HG03064 (cell line): ENCODE results near the gene COL4A2.

Experiments used
- ATAC-seq: cut with Tn5 transposase; IDR thresholded peaks from one replicate; pipeline ENCODE4 v1.9.1; 2021; ENCODE audit warnings: low read depth; ENCODE audit not compliant: unreplicated experiment

Gene COL4A2

GRCh38 chr13:110413016-110413675 lies 106.1 kb downstream of the COL4A2 start:
- no peak for ATAC-seq

- ATAC-seq, result no peak
These were observed 106.6 kb downstream of the COL4A2 start for GRCh38 chr13:110413676-110414040.

DNA sequence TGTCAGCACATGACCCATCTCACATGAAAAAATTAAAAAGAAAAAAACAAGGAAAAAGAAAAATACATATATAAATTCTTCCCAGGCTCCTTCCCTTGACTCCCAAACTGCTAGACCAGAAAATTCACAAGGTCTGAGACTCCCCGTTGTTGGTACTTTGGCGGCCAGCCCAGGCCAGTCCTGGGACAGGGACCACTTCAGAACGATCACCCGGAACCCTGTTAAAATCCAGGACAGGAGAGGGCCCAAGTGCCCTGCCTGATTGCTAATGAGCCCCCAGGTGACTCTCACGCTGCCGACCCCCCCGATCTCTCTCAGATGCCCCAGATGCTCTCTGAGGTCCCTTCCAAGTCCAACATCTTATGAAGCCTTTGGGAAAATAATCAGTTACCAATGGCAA lies 107.2 kb downstream of the COL4A2 start:
- no peak for ATAC-seq

- ATAC-seq, result no peak
These were observed 107.8 kb downstream of the COL4A2 start for GRCh38 chr13:110414931-110415330.

GRCh38 chr13:110415669-110416068 lies 108.6 kb downstream of the COL4A2 start:
- no peak for ATAC-seq

- ATAC-seq, result no peak
These were observed 109.3 kb downstream of the COL4A2 start for GRCh38 chr13:110416131-110417025.

DNA sequence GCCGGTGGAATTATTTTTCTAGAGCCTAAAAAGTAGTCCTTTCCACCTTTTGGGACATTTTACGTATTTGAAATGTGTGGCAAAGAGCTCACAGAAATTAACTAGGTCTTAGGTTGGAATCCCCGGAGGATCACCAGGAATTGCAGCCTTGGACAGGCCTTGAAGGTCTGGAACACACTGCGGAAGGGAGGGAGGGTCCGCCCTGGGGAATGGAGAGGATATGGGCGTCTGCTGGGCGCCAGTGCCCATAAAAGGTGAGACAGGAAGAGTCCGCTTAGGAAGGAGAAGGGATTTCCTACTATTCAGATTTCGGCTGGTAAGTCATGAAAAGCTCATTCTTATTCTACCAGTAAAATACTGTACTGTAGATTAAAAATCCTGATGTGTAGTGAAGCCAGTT lies 111.9 kb downstream of the COL4A2 start:
- ATAC-seq, result no peak

DNA sequence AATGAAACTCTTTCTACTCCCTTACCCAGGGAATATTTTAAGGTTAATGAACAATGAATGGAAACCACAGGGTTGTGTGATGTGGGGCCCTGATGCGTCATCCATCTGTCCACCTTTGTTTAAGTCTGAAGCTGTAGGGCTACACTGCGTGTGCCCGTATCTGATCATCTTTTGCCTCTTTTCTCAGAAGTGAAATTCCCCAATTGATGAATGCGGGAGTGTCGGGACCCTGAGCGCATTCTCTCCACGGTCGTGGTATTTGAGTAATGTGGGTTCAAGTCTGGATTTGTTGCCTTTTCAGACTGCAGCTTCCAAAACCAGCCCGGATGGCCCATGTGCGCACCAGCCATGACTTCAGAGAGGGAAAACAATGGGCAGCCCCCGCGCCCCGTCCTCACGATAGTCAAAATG lies 112.3 kb downstream of the COL4A2 start:
- no peak for ATAC-seq

DNA sequence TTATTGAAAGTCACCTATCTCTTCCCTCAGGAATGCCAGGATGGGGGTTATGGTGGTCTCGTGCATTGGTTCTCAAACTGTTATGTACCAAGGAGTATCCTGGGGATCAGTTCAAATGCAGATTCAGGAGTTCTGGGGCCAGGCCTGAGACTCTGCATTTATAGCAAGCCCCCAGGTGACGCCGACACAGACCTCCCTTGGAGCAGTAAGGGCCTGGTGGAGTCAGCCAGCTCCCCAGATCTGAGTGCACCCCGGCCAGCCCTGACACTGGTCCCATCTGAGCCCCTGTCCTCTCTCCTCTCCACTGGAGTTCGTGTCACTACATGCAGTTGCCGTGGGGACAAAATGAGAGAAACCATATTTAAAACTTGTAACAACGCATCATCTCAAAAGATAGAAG lies 112.9 kb downstream of the COL4A2 start:
- no peak for ATAC-seq

DNA sequence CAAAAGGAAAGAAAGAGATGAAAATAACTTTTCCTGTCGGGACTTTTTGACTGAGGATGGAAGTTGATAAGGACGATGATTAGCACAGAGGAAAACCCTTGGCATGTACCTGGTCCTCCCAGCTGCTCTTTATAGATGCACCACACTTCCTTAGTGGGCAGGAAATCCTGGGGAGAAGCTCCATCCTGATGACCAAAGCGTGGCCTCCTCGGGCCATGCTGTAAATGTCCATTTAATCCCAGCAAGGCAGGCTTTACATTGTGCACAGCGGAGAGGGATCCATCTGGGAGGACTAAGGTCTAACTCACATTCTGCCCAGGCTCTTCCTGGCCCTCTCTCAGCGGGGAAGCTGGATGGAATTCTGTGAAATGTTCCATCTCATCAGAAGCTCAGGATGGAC lies 113.5 kb downstream of the COL4A2 start:
- ATAC-seq, result no peak

GRCh38 chr13:110421061-110421460 lies 114.0 kb downstream of the COL4A2 start:
- ATAC-seq, result no peak

GRCh38 chr13:110421696-110422385 lies 114.8 kb downstream of the COL4A2 start:
- no peak for ATAC-seq

DNA sequence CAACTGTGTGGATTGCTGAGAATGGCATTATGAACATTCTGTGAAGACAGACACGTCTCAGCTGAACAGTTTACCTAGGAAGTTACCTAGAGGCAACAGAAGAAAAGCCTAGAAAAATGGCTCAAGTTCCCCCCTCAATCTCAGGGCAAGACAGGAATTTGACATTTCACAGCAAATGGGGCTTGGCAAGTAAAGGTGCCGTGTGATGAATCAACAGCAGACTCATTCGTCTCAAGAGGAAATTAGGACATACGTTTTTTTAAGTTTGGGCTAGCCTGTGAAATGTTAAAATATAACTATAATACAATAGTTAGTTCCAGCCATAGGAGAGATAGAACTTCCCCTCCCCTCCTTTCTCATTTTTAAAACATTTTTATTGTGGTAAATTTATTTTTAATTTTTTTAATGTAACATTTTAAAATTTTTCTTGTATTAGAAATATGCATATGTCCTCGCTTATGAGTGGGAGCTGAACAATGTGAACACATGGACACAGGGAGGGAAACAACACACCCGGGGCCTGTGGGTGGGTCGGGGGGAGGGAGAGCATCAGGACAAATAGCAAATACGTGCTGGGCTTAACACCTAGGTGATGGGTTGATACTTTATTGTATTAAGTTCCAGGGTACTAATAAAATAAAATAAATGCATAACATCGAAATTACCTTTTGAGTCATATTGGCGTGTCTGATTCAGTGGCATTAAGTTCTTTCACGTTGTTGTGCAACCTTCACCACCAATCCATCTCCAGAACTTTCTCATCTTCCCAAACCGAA lies 116.0 kb downstream of the COL4A2 start:
- no peak for ATAC-seq

- no peak for ATAC-seq
These were observed 116.7 kb downstream of the COL4A2 start for GRCh38 chr13:110423689-110424302.

GRCh38 chr13:110424569-110425443 lies 117.7 kb downstream of the COL4A2 start:
- ATAC-seq, result no peak

DNA sequence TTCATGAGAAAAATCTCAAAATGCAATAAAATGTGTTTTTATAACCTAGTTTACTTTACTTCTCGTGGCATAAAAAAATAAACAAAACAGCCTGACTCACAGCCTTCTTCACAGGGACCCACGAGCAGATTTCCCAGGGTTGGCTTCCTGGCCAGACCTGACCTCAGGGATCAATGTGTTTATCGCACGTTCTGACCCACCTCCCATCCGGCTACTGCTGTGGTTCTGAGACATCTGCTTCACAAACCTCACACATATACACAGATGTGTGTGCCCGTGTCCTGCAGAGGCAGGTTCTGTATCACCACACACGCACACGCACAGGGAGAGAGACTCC lies 118.3 kb downstream of the COL4A2 start:
- no peak for ATAC-seq

DNA sequence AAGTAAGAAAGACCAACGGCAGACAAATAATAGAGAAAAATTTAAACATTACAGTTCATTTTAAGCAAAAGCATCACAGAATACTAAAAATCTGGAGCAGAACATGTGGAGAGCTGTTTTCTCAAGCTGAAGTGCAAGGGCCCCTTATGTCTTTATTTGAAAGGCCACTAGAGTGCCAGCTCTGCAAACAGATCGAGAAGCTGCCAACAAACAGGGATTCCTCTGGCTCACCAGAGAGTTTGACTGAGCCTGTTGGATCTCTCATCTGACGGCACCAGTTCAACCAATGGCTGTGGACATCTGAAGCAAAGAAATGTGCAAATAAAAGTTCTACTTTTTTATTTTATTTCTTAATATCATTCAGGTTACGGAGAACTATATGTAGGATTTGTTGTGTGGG lies 119.7 kb downstream of the COL4A2 start:
- no peak for ATAC-seq

DNA sequence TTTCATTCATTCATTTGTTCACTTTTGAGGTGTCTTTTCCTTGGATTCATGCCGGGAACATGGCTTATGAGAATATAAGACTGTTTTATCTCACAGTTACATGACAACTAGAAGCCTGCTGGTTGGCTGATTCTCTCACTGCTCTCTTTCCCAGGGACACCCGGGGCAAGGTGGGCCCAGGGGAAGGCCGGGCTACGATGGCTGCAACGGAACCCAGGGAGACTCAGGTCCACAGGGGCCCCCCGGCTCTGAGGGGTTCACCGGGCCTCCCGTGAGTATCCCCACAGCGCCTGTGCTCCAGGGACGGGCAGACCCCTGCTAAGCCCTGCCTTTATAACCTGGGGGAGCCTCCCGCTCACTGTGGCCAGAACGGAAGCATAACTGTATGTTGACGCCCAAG lies 121.2 kb downstream of the COL4A2 start:
- ATAC-seq, result no peak
